Activated T-cell treated with anti-CD3 and anti-CD28 coated beads for 1 hour (primary cell): ENCODE measurements around the gene PRRX1.

Experiments
- DNase-seq: peaks from one replicate; pipeline ENCODE4 v3.0.0-alpha.2; 2020; ENCODE audit warnings: low read depth

PRRX1 gene

GRCh38 chr1:170664093-170664827 lies at the start of gene PRRX1:
PRRX1 (plus strand) TSS chr1:170664131; CDS start chr1:170664219, 88 bp downstream.
- no peak for DNase-seq

GRCh38 chr1:170617591-170618330 lies 46.2 kb upstream of the PRRX1 start:
- DNase-seq = no peak

DNA sequence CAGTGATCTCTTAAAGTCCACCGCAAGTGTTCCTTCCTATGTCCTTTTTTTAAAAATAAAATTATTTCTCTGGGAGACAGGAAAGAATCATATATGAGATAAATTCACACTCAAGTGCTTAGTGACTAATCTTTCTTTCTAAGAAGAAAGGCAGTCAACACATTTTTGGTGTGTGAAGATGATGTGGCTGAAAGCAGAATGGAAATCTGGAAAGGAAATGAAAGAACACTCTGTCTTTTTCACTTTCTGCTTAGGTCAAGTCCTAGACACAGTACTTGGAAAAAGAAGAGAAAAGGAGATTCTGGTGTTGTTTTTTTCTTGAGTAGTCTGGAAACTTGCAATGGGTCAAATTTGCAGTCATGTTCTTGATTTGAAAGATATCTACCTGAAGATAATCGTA lies 45.5 kb upstream of the PRRX1 start:
- no peak for DNase-seq

DNA sequence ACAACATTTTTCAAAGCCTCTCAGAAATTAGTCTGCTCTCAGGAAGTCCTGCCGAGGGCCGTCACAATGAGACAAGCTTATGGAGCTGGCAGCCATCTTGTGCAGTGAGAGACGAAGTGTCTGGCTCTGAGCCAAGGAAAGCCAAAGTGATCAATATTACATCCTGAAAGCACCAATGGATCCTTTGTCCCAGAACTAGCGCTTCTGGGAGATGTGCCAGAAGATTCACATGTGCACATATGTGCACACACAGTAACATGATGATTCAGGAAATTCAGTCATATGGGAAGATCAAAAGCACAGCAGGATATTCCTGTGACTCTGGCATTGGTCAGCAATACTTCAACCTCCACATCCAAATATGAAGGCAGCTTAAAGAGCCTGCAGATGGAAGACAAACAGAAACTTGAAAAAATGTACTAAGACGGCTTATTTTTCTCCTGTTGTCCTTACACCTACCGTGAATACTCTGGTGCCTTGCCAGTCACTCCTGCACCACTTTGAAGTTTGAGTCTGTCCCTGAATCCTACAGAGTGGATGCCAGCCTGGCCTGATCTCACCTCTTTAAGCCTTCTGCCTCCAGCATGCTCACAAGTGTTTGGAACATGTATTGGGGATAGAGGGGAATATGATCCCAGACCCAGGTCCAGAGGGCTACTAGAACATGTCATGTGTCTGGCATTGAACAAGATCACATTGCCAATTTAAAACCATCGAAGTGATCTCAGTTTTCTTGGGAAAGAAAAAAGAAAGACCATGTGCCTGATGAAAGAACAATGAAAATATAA lies 44.5 kb upstream of the PRRX1 start:
- no peak for DNase-seq

- no peak for DNase-seq
Measured at GRCh38 chr1:170620164-170620563, 43.8 kb upstream of the PRRX1 start.

DNA sequence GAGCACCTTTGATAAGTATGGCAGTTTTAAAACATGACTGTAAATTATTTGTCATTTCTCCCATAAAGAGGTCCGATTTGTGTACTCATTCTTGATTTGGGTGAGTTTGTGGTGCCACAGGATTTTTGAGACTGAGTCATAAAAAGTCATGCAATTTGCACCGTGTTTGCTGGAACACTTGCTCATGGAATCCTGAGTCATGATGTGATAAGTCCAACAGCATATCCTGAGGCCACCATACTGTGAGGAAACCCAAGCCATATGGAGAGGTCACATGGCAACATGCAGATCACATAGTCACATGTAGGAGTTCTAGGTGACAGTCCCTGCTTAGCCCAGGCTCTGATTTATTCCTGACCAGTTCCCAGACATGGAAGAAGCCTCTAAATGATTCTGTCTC lies 40.8 kb upstream of the PRRX1 start:
- DNase-seq = no peak

DNA sequence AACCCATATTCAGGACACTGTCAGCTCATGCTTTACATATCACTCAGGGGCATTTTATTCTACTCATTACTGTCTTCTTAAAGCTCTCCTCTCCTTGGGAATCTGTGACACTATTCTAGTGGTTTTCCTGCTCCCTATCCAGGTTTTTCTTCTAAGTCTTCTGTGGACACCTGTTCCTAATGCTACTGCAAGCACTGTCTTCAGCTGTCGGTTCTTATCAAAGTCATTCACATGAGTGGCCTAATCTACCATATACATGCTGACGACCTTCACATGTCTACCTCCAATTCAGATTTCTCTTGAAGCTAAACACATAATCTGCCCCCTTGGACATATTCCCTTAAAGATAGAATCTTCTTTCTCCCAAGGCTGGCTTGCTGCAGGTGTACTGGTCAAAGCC lies 39.8 kb upstream of the PRRX1 start:
- DNase-seq = no peak

DNA sequence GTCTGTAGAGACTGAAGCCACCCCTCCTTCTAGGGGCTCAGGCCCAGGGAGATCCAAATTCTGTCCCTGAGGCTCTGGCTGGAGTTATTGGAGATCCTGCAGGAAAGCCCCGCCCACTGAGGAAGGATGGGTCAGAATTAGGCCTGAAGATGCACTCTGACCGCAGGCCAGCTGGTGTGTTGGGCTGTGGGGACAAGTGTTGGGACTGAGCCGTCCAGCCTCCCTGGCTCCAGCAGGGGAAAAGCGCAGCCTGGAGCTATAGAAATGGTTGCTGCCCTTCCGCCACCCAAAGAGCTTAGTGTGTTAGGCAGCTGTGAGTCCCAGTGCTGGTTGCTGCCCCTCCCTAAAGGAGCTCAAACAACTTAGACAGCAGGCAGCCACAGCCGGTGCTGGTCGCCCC lies 33.0 kb upstream of the PRRX1 start:
- no peak for DNase-seq

GRCh38 chr1:170634293-170634692 lies 29.6 kb upstream of the PRRX1 start:
- DNase-seq = no peak

DNA sequence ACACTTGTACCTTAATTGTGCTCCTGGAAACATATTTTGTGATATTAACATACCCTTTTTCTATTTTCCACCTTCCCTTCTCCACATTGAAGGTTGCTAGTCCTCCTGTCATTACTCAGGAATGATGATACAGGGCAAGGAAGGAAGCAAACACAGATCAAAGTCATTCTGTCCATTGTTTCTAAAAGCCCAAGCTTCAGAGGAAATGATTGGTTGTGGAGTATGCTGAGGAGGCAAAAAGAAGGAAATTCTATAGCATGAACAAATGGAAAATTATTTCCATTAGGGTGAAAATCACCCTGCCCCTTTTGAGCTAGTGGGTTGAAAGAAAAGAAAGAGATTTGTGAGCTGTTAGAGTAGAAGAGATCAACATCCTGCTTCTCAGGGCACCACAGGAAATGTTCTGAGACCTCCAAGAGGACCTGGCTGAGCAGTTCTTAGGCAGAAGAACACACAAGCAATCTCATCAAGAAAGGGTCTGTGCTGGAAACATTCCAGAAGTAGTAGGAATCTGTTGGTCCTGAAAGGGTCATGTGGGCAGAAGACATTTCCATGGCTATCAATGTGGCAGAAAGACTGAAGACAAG lies 29.0 kb upstream of the PRRX1 start:
- no peak for DNase-seq

DNA sequence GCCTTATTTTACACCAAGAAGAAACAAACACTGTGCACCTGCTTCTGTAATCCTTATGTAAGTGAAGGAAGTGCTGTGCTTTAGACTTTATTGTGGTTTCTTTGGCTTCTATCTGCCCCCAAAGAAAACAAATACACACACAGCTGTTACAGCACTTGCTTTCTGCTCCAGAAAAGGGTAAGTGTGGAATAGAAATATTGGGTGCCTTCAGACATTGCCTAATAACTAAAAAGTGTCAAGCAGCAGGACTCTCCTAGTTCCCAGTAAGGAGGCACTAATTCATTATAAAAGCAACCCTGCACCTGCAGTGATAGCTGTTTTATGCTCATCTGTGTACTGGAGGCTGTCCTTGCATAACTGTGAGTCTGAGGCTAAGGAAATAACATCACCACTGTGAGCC lies 23.4 kb upstream of the PRRX1 start:
- DNase-seq = no peak

- DNase-seq = no peak
Measured at GRCh38 chr1:170657275-170657853, 6.6 kb upstream of the PRRX1 start.

DNA sequence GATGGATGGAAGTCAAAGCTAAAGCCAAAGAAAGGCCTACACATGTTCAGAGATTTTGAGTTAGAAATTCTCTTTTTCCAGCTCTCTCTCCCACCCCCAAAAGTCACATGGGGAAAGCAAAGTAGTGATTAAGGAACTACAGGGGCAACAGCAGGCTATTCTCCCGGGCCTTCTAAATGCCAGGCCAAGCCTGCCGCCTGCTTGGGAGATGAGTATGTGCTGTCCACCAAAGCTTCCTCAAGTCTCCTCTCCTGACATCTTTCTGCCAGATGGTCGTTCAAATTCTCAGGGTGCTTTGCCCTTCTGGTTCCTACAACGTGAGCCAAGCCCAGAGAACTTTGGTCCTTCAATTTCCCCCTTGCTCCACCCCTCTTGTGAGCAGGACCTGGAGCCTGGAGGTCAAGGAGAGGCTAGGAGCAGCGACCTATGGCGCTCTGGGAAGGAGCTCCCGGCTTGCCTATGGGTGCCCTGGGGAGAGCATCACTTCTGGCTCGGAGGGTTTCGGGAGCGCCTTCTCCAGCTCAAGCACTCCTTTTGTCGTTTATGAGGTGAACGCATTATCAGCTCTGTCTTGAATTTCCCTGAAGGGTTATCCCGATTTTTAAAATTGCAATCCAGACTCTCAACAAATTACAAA lies 4.4 kb upstream of the PRRX1 start:
- no peak for DNase-seq

DNA sequence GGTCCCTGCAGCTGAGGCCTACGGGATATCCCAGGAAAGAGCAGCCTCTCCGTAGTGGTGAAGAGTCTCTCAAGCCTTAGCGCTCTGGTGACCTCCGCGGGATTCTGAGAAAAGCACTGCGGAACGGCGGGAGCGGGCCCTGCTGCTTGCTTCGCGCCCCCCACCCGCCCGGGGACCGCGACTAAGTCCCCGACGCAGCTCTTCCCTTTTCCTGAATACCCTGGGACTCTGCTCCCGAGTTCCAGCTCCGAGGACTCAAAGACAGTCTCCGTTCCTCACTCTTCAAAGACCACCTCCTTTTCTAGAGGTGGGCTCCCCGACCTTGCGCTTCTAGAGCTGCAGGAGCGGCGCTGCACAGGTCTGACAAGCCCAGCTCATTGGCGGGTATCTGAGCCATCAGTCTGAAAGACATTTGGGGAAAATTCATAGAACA lies 3.6 kb upstream of the PRRX1 start:
- no peak for DNase-seq

DNA sequence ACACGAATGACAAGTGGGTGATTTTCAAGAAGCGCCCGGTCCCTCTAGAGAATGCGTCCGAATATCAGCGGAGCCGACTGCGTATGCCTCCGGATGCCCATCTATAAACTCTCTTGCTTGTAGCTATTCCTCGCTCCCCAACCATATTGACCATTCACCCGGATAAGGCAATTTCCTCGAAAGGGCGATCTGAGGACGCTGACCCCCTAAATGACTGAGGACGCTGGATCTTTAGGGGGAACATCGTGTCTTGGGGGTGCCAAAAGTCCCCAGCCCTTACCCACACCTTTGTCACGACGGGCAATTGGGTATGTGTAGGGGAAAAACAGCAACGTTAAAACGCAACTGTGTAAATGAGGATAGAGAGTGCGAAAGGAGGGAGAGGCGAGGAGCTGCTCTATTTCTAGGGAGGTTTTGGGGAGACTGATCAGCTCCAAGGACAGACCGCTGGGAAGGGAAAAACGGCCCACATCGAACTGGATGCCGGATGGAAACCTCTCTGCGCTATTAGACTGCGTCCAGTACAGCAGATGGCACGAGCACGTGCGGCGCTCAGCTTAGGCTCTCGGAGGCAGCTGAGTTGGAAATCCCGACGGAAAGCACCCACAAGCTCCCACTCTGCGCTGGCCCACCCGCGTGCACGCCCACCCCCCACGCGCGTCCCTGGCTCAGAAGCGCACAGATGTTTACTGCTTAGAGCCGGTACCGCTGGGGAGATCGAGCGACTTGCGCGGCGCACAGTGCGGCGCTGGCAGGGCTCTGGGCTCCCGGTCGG lies 2.9 kb upstream of the PRRX1 start:
- no peak for DNase-seq

DNA sequence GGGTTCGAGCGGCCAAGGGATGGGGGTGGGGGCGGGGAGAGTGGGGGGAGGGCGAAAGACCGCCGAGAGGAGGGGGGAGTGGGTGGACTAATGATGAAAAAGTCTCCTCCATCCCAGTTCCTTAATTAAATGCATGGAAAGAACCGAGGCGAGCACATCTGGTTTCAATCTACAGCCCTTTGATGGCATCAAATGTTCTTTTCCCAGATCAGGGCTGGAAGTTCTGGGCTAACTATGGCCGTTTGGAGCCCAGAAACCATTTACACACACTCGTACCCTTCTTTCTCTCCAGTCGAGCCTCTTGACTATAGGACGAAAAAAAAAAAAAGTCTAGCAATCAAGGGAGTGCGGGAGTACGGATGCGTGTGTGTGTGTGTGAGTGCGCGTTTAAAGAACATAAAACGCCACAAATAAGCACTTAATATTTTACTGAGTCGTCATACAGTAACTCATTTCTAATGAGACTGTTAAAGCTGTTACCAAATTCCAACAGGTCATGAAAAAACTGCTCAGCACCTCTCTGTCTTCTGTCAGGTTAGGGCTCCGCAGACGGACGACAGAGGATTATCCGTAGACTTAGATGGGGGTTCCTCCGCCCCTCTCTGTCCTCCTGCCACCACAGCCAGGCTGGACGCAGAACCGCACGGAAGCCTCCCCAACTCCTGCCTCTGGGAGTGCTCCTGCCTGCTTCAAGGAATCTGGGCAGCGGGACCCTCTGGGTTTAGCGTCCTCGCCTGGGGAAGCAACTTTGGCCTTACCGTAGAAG lies 2.1 kb upstream of the PRRX1 start:
- DNase-seq = no peak

- no peak for DNase-seq
Measured at GRCh38 chr1:170662561-170663403, 1.1 kb upstream of the PRRX1 start.

GRCh38 chr1:170663404-170664092 lies 383 bp upstream of the PRRX1 start:
- DNase-seq = no peak
